Hypothalamus (tissue), 51 donors: Measurements from ENCODE around the gene DBP.
"Not testable (repeated sequence)": the region's sequence is repeated elsewhere in the genome, so short reads cannot be mapped to it uniquely, and the experiment has no call there.

ENCODE experiments used
- DNase-seq, 51 donors: peaks; one replicate each; lab custom pipeline; 2025; lab: John Stamatoyannopoulos, UW

DBP gene

DNA sequence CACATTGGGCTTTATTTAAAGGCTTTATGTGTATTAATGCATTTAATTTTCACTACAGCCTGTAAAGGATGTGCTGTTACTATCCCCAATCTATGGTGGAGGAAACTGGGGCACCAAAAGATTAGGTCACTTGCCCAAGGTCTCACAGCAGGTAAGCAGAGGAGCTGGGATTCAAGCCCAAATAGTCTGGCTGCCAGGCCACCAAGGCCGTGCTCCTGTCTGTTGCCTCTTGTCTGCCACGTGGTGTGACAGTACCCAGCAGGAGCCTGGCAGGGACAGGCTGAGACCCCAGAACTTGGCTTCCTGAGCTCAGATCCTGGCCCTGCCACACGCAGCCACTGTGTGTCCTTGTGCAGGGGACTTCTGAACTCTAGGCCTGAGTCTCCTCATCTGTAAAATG, 31.2 kb upstream of the DBP start:
- DNase-seq: no peak

- DNase-seq: no peak
Observed at GRCh38 chr19:48665786-48666185, 28.6 kb upstream of the DBP start.

- DNase-seq: no peak
Observed at GRCh38 chr19:48664476-48664875, 27.3 kb upstream of the DBP start.

- no peak for DNase-seq
Observed at GRCh38 chr19:48663667-48664066, 26.5 kb upstream of the DBP start.

DNA sequence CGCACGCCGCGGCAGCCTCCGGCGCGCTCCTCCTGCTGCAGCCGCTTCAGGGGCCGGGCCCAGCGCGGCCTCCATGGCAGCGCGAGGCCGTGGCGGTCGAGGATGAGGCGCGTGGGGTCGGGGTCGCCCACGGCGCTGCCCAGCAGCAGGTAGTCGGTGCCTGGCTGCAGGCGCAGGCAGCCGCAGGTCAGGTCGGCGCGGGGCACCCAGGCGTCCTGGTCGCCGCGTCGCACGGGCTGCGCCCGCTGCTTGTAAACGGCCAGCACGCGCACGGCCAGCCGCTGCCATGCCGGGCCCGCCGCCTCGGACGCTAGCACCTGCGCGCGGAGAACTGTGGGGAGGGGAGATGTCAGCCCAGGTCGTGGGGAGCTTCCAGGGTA, 24.5 kb upstream of the DBP start:
- no peak for DNase-seq

GRCh38 chr19:48660852-48661710, 23.9 kb upstream of the DBP start:
- peak in 46 of 51 donors; percentile 9 to 93 (median 55) for DNase-seq

- peak in 14 of 51 donors; percentile 3 to 38 (median 16) for DNase-seq
Observed at GRCh38 chr19:48659768-48660167, 22.6 kb upstream of the DBP start.

DNA sequence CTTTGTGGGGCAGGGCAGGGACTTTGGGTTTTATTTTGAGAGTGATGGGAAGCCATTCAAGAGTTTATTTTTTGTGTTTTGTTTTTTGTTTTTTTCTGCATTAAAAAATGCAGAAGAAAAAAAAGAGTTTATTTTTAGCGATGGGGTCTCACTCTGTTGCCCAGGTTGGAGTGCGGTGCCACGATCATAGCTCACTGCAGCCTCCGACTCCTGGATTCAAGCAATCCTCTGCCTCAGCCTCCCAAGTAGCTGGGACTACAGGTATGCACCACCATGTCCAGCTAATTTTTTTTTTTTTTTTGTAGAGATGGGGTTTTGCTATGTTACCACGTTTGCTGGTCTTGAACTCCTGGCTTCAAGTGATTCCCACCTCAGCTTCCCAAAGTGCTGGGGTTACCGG, 21.3 kb upstream of the DBP start:
- no peak for DNase-seq

DNA sequence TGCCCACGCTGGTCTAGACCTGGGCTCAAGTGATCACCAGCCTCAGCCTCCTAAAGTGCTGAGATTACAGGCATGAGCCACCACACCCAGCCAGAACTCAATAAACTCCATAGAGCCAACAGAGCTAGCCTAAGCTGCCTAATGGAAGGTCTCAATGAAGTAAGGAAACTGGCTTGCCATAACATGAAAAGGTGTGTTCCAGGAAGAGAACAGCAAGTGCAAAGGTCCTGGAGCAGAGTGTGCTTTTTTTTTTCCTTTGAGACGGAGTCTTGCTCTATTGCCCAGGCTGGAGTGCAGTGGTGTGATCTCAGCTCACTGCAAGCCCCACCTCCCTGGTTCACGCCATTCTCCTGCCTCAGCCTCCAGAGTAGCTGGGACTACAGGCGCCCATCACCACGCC, 20.6 kb upstream of the DBP start:
- not testable (repeated sequence) for DNase-seq

DNA sequence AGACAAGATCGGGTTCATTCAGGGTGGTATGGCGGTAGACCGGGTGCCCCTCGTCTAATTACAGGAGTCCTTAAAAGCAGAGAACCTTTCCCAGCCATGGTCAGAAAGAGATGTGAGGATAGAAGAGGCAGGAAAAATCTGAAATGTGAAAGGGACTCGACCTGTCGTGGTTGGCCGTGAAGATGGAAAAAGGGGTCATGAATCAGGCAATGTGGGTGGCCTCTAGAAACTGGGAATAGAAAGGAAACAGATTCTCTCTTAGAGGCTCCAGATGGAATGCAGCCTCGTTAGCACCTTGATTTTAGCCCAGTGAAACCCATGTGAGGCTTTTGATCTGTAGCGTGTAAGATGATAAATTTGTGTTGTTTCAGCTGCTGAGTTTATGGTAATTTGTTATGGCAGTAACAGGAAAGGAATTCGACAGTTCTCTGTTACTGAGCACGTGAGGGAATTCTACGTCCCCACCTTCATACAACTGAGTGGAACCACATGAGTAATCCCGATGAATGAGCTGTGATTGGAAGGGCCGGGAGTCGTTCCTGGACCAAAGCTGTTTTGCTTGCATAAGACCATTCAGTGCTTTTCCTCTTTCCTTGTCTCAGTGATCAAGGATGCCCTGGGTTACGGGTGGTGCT, 19.8 kb upstream of the DBP start:
- peak in 1 of 51 donors; percentile 20 for DNase-seq

DNA sequence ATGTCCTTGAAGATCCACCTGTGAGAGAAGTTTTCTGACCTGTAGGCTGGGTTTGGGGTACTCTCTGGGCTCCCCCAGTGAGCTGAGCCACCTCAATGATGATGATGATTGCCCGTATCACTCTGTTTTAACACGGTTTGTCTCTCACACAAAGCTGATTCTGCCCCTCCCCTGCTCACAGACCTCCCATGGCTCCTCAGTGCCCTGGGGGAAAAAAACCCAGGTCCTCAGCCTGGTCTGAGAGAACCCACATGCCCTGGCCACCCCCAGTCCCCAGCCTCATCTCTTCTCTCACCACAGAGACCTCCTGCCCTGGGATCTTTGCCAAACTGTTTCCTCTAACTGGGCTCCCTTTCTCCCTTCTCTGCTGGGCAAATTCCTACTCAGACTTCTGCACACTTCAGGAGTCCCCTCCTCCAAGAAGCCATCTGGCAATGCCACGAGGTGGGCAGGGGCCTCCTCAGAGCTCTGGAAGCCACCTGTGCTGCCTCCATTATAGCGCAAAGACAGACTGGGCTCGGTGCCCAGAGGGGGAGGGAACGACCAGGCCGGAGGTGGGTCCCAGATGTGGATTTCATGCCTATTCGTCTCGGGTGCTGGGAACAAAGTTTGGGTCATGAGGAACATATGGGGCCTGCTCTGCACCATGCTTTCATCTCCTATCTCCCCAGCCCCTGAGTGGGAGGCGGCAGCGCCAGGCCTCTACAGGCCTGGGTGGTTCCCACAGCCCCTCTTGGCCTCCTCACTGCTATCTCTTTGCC, 17.3 kb upstream of the DBP start:
- DNase-seq: no peak

- no peak for DNase-seq
Observed at GRCh38 chr19:48651683-48652048, 14.5 kb upstream of the DBP start.

DNA sequence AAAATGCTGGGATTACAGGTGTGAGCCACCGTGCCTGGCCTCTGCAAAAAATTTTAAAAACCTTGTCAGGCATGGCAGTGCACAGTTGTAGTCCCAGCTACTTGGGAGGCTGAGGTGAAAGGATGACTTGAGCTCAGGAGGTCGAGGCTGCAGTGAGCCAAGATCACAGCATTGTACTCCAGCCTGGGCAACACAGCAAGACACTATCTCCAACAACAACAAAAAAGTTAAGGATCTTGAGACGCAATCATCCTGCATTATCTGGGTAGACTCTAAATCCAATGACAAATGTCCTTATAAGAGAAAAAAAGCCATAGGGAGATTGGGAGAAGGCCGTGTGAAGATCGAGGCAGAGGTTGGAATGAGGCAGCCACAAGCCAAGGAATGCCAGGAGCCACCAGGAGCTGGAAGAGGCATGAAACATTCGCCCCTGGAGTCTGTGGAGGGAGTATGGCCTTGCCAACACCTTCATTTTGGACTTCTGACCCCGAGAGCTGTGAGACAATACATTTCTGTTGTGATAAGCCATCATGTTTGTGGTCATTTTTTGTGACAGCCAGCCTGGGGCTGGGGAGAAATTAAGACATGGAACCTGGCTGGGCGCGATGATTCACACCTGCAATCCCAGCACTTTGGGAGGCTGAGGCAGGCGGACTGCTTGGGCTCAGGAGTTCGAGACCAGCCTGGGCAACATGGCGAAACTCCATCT, 13.9 kb upstream of the DBP start:
- no peak for DNase-seq

DNA sequence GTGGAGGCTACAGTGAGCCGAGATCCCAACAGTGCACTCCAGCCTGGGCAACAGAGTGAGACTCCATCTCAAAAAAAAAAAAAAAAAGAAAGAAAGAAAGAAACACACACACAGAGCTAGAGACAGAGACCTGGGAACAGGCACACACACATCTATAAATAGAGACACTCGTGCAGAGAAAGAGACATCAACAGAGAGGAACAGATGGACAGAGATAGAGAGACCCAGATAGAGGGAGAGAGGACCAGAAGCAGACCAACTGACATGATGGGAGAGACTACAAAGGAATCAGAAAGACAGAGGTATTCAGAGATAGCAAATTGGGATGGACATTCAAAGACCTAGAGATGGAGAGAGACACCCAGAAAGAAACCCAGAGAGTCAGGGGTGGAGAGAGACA, 11.0 kb upstream of the DBP start:
- no peak for DNase-seq

DNA sequence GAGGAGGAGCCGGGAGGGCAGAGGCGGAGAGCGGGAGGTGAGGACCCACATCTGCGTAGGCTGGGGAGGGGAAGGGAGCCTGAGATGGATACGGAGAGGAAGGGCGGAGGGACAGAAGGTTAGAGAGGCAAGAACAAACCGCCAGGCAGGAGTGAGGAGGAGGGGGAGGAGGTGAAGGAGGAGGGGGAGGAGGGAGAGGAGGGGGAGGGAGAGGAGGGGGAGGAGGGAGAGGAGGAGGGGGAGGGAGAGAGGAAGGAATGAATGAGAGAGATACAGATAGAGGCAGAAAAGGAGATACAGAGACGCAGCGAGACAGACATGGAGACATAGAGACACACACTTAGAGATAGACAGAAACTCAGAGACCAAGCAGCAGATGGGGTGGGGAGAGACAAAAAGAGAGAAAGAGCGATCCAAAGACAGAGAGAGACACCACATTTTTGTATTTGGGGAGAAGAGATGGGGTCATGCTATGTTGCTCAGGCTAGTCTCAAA, 9.6 kb upstream of the DBP start:
- no peak for DNase-seq

GRCh38 chr19:48646001-48646721, 9.0 kb upstream of the DBP start, which contains the start of gene CA11:
Gene CA11, minus strand, starts transcription at chr19:48646187. Its CDS starts 555 bp downstream, at chr19:48645632.
- DNase-seq: peak; percentile 67 to 97 (median 86)

DNA sequence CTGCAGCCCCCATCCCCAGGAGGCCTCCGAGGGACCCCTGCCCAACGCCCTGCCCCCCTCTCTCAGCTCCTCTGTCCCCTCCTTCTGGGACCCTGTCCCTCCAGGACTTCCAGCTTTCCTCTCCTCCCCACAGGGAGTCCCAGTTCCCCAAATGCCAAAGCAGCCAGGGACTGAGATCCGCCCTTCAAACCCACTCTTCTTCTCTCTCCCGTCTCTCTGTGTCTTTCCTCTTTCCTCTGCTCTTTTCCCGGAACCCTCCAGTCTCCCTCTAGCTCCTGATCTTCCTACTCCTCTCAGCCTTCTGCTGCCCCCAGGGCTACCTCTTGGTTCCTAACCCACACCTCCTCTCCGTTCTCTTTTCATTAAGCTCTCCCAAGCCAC, 8.4 kb upstream of the DBP start:
- peak in 3 of 51 donors; percentile 17 to 49 (median 42) for DNase-seq

DNA sequence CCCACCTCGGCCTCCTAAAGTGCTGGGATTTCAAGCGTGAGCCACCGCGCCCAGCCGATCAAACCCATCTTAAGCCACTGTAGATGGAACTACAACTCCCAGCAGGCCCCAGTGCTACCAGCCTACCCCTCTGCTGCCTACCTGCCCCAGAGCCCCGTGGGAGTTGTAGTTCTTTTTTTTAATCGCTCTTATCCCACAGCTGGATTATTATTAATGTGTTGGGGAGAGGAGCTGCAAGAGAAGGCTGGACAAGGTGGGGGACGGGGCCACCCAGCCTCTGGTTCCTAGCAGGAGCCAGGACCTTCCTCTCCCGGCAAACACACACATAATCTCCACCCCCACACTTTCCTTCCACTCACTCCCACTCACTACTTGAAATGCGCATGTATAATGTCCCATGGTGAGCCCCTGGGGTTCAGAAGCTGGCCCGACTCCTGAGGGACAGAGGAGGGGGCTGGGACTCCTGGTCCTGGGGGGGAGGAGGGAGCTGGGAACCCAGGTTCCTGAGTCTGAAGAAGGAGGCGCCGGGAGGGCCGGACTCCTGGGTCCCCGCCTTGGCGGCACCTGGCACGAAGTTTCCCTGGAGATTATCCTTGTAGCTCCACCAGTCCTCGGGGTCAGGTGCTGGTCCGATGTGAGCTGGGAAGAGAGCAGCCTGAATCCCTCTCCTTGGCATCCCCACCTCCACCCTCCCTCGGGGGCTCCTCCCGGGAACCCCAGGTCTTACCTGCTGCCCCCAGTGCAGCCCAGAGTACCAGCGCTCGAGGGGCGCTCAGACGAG, 7.8 kb upstream of the DBP start:
- peak in 47 of 51 donors; percentile 19 to 87 (median 68) for DNase-seq

DNA sequence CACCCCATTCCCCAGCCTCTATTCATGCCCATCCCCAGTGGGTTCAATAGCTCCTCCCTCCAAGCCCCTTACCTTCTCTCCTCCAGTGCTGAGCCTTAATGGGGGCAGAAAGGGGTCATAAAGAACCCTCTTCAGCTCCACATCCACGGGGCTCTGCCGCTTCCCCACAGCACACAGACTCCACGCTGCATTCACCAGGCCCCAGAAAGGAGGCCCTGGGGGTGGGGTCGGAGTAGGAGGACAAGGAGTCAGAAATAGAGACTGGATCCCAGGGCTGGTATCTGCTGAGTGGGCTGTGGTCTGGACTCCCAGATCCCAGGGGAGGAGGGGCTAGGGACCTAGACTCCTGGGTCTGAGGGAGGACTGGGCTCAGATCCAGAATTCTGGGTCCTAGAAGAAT, 7.2 kb upstream of the DBP start:
- DNase-seq: peak in 1 of 51 donors; percentile 61
